ENCODE measurements around the gene SH2D1B. TPM values are rescaled to one million over a fixed set of nuclear protein-coding genes. Genes with fewer than 3 reads are reported as not detected.

SH2D1B gene
- total and polyA plus RNA-seq, 9 of the 15 experiments (the other 6 are each of a cell fraction or from before 2014, with no cell fraction given), result 5.6 to 19.6 (median 9.7) TPM

DNA sequence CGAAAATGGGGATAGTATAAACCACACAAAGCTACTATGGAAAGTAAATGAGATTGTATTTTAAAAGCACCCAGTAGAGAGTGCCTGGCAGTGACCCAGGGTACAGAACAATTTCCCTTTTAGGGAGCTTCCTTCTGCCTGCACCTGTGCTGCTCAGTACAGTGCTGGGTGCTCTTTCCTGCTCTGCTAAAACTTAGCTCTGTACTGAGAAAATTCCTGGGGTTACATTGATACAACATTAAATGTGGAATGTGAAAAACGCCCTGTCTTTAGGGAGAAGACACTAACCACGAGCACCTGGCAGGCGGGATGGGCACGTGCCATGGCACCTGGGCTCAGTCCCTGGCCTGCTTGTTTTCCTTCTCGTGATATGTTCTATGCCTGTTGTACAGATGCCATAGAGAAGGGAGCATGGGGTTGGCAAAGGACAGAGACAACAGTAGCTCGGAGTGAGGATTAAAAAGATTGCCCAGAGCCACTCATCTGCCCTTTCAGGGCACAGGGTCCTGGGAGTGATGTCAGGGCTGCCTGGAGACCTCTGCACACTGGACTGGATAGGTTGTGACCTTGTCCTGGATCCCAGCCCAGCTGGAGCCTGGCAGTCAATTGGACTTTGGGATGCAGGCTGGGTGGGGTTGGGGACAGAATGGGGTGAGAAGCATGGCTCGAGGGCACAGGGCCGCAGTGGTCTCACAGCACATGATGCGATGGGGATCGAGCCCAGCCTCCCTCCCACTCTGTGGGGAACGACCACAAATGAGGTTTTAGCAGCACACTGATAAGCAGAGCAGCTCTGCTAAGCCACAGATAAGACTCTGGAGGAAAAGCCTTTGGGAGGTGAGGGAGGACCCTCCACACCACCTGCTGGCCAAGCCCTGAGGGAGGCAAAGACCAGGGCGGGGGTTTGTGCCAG is 39.5 kb downstream of the SH2D1B start (continued):
- TF ChIP-seq, protein P1, sequence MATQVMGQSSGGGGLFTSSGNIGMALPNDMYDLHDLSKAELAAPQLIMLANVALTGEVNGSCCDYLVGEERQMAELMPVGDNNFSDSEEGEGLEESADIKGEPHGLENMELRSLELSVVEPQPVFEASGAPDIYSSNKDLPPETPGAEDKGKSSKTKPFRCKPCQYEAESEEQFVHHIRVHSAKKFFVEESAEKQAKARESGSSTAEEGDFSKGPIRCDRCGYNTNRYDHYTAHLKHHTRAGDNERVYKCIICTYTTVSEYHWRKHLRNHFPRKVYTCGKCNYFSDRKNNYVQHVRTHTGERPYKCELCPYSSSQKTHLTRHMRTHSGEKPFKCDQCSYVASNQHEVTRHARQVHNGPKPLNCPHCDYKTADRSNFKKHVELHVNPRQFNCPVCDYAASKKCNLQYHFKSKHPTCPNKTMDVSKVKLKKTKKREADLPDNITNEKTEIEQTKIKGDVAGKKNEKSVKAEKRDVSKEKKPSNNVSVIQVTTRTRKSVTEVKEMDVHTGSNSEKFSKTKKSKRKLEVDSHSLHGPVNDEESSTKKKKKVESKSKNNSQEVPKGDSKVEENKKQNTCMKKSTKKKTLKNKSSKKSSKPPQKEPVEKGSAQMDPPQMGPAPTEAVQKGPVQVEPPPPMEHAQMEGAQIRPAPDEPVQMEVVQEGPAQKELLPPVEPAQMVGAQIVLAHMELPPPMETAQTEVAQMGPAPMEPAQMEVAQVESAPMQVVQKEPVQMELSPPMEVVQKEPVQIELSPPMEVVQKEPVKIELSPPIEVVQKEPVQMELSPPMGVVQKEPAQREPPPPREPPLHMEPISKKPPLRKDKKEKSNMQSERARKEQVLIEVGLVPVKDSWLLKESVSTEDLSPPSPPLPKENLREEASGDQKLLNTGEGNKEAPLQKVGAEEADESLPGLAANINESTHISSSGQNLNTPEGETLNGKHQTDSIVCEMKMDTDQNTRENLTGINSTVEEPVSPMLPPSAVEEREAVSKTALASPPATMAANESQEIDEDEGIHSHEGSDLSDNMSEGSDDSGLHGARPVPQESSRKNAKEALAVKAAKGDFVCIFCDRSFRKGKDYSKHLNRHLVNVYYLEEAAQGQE (IDR thresholded peaks at IDR 0.05; ENCODE audit: borderline replicate concordance), result no peak; the same call in 1 of the 2 replicates
- TF ChIP-seq, protein P1 (CRISPR knock-in tag; IDR thresholded peaks at IDR 0.05; ENCODE audit: low read depth), result no peak
- TF ChIP-seq HOXB6 (CRISPR knock-in tag; IDR thresholded peaks at IDR 0.05; ENCODE audit: borderline replicate concordance) (no peak), ZNF133 (CRISPR knock-in tag; IDR thresholded peaks at IDR 0.05) (no peak), ETV6 (IDR thresholded peaks at IDR 0.05; ENCODE audit: borderline replicate concordance in 1 of 2, low read depth in 2 of 2, low read length in 1 of 2) (peak in 1 of 2 experiments; percentile 70; a peak in 1 of 4 replicates), ETV6 (CRISPR knock-in tag; IDR thresholded peaks at IDR 0.05; ENCODE audit: borderline replicate concordance) (no peak), RBM22 (IDR thresholded peaks at IDR 0.05; ENCODE audit: low read depth, low read length, poor library complexity, severe bottlenecking) (no peak), ZNF507 (tag; conservative IDR thresholded peaks at IDR 0.05) (no peak), RB1 (IDR thresholded peaks at IDR 0.05; ENCODE audit: low read depth) (0 out of 2 replicates have a peak, but pooled peaks have one; percentile 38), HDGF (IDR thresholded peaks at IDR 0.05) (no peak), TGIF2 (CRISPR knock-in tag; IDR thresholded peaks at IDR 0.05) (no peak), HSF4 (CRISPR knock-in tag; IDR thresholded peaks at IDR 0.05; ENCODE audit: borderline replicate concordance) (no peak), HDAC2 (IDR thresholded peaks at IDR 0.05) (peak; percentile 92), ZNF79 (CRISPR knock-in tag; IDR thresholded peaks at IDR 0.05; ENCODE audit: low read depth) (no peak)
- TF ChIP-seq, protein P2, sequence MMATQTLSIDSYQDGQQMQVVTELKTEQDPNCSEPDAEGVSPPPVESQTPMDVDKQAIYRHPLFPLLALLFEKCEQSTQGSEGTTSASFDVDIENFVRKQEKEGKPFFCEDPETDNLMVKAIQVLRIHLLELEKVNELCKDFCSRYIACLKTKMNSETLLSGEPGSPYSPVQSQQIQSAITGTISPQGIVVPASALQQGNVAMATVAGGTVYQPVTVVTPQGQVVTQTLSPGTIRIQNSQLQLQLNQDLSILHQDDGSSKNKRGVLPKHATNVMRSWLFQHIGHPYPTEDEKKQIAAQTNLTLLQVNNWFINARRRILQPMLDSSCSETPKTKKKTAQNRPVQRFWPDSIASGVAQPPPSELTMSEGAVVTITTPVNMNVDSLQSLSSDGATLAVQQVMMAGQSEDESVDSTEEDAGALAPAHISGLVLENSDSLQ (IDR thresholded peaks at IDR 0.05), result no peak
- TF ChIP-seq, protein P3, sequence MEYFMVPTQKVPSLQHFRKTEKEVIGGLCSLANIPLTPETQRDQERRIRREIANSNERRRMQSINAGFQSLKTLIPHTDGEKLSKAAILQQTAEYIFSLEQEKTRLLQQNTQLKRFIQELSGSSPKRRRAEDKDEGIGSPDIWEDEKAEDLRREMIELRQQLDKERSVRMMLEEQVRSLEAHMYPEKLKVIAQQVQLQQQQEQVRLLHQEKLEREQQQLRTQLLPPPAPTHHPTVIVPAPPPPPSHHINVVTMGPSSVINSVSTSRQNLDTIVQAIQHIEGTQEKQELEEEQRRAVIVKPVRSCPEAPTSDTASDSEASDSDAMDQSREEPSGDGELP (CRISPR knock-in tag; IDR thresholded peaks at IDR 0.05; ENCODE audit: borderline replicate concordance), result peak; percentile 83
